Gastrocnemius medialis (tissue), 4 donors: ENCODE data around the gene DNM3. TPM values are rescaled to one million over a fixed set of nuclear protein-coding genes. Genes with fewer than 3 reads are reported as not detected.

Experiments
- ATAC-seq, 2 donors: fragments of 150-250 bp; one replicate each; pipeline ENCODE4 v1.9.1; 2016
- DNase-seq, 2 donors: peaks; one replicate each; pipeline ENCODE4 v3.0.0-alpha.2; 2019
- H3K27ac ChIP-seq, 4 donors: fragments of 200-600 bp; sonication (generic); 1 replicate in 1 of 4; 2 replicates in 3 of 4; pipeline ENCODE4 v1.5.1; 2016 to 2018; ENCODE audit warnings: mild to moderate bottlenecking in 2 of 4, moderate library complexity in 1 of 4
- H3K27me3 ChIP-seq, 3 donors: fragments of 200-600 bp; sonication (generic) in 2 of 3; 1 replicate in 1 of 3; 2 replicates in 2 of 3; pipeline versions ENCODE4 v1.5.1 to v1.6.0; 2016 to 2019; ENCODE audit warnings: mild to moderate bottlenecking in 1 of 3, moderate library complexity in 1 of 3
- H3K36me3 ChIP-seq, 2 donors: fragments of 200-600 bp; sonication (generic) in 1 of 2; one replicate each; pipeline ENCODE4 v1.5.1; 2017 to 2018
- H3K4me1 ChIP-seq, 2 donors: fragments of 200-600 bp; sonication (generic) in 1 of 2; one replicate each; pipeline ENCODE4 v1.5.1; 2016 to 2017; ENCODE audit warnings: mild to moderate bottlenecking in 2 of 2
- H3K4me3 ChIP-seq, 4 donors: fragments of 200-600 bp; sonication (generic) in 3 of 4; 1 replicate in 1 of 4; 2 replicates in 3 of 4; pipeline ENCODE4 v1.5.1; 2016 to 2019; ENCODE audit warnings: mild to moderate bottlenecking in 2 of 4
- H3K9me3 ChIP-seq, 3 donors: fragments of 200-600 bp; sonication (generic) in 2 of 3; 1 replicate in 1 of 3; 2 replicates in 2 of 3; pipeline ENCODE4 v1.5.1; 2016 to 2019
- POLR2A ChIP-seq, 2 donors: fragments of 450-650 bp; IDR thresholded peaks; one replicate each; pipeline ENCODE4 v1.6.1; 2017; ENCODE audit warnings: antibody characterized with exemption in 2 of 2, mild to moderate bottlenecking in 2 of 2, moderate library complexity in 2 of 2
- in situ Hi-C, 4 donors: fragments of 200-750 bp; cut with MboI; loops; one replicate each; pipeline versions ENCODE4 v1.15.0 to v1.8.0; 2017; ENCODE audit warnings: low sequenced_read_pairs in 4 of 4
- intact Hi-C: fragments of 100-400 bp; cut with DNase I; formaldehyde crosslinking; loops from one replicate; pipeline ENCODE4 v1.15.1; 2023; ENCODE audit warnings: low total_unique reads
- total RNA-seq, 4 donors: library from RNA; depleted of rRNA; stranded (reverse); fragments of >200 nt; gene quantifications; one replicate each; pipeline versions ENCODE4 v1.1.0 to v1.2.3, GENCODE V29; 2016
- TF ChIP-seq, protein P1 (sequence below), 5 experiments: fragments of 450-650 bp in 3 of 5; fragments of 200-600 bp in 2 of 5; sonication (generic) in 2 of 5; IDR thresholded peaks in 4 of 5; conservative IDR thresholded peaks in 1 of 5; 1 replicate in 4 of 5; 2 replicates in 1 of 5; pipeline ENCODE4 v1.5.1; 2016 to 2019; ENCODE audit warnings: antibody characterized with exemption in 5 of 5, mild to moderate bottlenecking in 3 of 5, moderate library complexity in 3 of 5

The DNM3 gene
- total RNA-seq, 4 donors from 2014 or later = 0.35 to 1.6 (median 1.1) TPM

- H3K4me1 ChIP-seq = no peaks in the 10 kb centered on the region
- in situ Hi-C loops (no loop called here), intact Hi-C loops (no loop called here)
- H3K36me3 ChIP-seq = no peaks in the 10 kb centered on the region
- H3K9me3 ChIP-seq = no peaks in the 10 kb centered on the region
- no peak overlapping the region for H3K4me3 ChIP-seq
- TF ChIP-seq POLR2A (IDR thresholded peaks at IDR 0.05) = no peak
- TF ChIP-seq, protein P1, sequence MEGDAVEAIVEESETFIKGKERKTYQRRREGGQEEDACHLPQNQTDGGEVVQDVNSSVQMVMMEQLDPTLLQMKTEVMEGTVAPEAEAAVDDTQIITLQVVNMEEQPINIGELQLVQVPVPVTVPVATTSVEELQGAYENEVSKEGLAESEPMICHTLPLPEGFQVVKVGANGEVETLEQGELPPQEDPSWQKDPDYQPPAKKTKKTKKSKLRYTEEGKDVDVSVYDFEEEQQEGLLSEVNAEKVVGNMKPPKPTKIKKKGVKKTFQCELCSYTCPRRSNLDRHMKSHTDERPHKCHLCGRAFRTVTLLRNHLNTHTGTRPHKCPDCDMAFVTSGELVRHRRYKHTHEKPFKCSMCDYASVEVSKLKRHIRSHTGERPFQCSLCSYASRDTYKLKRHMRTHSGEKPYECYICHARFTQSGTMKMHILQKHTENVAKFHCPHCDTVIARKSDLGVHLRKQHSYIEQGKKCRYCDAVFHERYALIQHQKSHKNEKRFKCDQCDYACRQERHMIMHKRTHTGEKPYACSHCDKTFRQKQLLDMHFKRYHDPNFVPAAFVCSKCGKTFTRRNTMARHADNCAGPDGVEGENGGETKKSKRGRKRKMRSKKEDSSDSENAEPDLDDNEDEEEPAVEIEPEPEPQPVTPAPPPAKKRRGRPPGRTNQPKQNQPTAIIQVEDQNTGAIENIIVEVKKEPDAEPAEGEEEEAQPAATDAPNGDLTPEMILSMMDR (IDR thresholded peaks at IDR 0.05 in 4 of 5, conservative IDR thresholded peaks at IDR 0.05 in 1 of 5) = no peak
- no peak overlapping the region for H3K27ac ChIP-seq
- no peak for ATAC-seq
- no peaks in the 10 kb centered on the region for H3K27me3 ChIP-seq
- no peak for DNase-seq
Measured at GRCh38 chr1:172350856-172351255, 509.6 kb downstream of the DNM3 start.

- intact Hi-C loops = no loop called here
- Histone ChIP-seq H3K4me1 (no peaks in the 10 kb centered on the region), H3K27me3 (no peaks in the 10 kb centered on the region), H3K4me3 (no peak overlapping the region), H3K36me3 (no peaks in the 10 kb centered on the region), H3K27ac (no peak overlapping the region), H3K9me3 (no peaks in the 10 kb centered on the region)
- no peak for ATAC-seq
- no peak for DNase-seq
- in situ Hi-C loops = no loop called here
- TF ChIP-seq POLR2A (IDR thresholded peaks at IDR 0.05) = no peak
- TF ChIP-seq, protein P1 (IDR thresholded peaks at IDR 0.05 in 4 of 5, conservative IDR thresholded peaks at IDR 0.05 in 1 of 5) = no peak
Measured at GRCh38 chr1:172351346-172351745, 510.0 kb downstream of the DNM3 start.

DNA sequence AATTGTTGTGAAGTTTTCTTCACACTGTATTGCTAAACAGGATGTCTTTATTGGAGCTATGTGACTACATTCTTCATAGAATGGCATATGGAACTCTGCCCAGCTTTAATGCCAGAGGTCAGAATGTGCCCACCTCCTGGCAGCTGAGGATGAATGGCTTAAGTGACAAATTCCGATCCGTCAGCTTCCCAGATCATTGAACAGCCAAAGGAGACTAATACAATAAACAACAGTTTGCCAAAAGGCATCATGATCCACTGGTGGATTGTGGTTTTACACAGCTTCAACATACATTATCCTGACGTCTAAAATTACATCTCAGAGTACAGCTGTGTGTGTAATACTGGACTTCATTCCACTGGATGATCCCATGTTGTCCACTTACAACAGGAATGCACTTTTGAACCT, 510.5 kb downstream of the DNM3 start:
- Histone ChIP-seq H3K4me3 (no peak overlapping the region), H3K27me3 (no peaks in the 10 kb centered on the region), H3K4me1 (no peaks in the 10 kb centered on the region), H3K36me3 (no peaks in the 10 kb centered on the region), H3K9me3 (no peaks in the 10 kb centered on the region), H3K27ac (no peak overlapping the region)
- intact Hi-C loops (no loop called here), in situ Hi-C loops (no loop called here)
- DNase-seq (no peak), ATAC-seq (no peak)
- TF ChIP-seq, protein P1 (IDR thresholded peaks at IDR 0.05 in 4 of 5, conservative IDR thresholded peaks at IDR 0.05 in 1 of 5) = no peak
- TF ChIP-seq POLR2A (IDR thresholded peaks at IDR 0.05) = no peak

DNA sequence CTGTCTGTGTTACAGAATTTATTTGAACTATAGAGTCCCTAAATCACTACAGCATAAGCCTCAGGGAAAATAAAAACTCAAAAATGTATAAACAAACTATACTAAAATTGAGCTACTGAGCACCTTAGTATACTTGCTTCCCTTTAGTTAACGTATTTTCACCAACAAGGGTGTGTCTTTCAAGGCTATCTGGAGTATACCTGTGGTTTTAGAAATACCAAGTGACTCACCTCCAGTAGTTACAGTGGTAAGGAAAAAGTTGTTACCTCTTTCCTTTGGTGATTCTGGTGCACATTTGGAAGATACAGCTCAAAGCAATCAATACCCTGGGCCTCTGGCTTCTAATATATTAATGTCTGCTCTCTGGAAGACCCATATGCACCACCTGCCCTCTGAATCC, 511.1 kb downstream of the DNM3 start:
- no peaks in the 10 kb centered on the region for H3K36me3 ChIP-seq
- no peak for ATAC-seq
- in situ Hi-C loops = no loop called here
- no peak for DNase-seq
- H3K9me3 ChIP-seq = no peaks in the 10 kb centered on the region
- TF ChIP-seq POLR2A (IDR thresholded peaks at IDR 0.05) = no peak
- TF ChIP-seq, protein P1 (IDR thresholded peaks at IDR 0.05 in 4 of 5, conservative IDR thresholded peaks at IDR 0.05 in 1 of 5) = no peak
- no peaks in the 10 kb centered on the region for H3K27me3 ChIP-seq
- no peak overlapping the region for H3K4me3 ChIP-seq
- H3K27ac ChIP-seq = no peak overlapping the region
- intact Hi-C loops = no loop called here
- no peaks in the 10 kb centered on the region for H3K4me1 ChIP-seq
